B cell (primary cell): Measurements from ENCODE around the gene MTUS2. TPM values are rescaled to one million over a fixed set of nuclear protein-coding genes. Genes with fewer than 3 reads are reported as not detected.

Source experiments
- ATAC-seq: fragments of 200-7000 bp; cut with Tn5 transposase; one replicate; pipeline ENCODE4 v1.10.0; 2021; ENCODE audit warnings: low read depth, mild to moderate bottlenecking, moderate number of reproducible peaks, moderate library complexity
- CTCF ChIA-PET: fragments of 350-600 bp; sonication (Branson Sonifier 250); formaldehyde crosslinking; loops from one replicate; lab custom pipeline; 2021; ENCODE audit warnings: antibody characterized with exemption, inconsistent platforms; lab: Charles Lee
- POLR2A ChIA-PET: fragments of 350-600 bp; sonication (Branson Sonifier 250); formaldehyde crosslinking; loops from one replicate; lab custom pipeline; 2021; ENCODE audit warnings: antibody characterized with exemption; lab: Charles Lee
- DNase-seq: peaks from one replicate; pipeline ENCODE4 v3.0.0; 2013
- H2AFZ ChIP-seq: 2 replicates; pipeline ENCODE4 v1.6.1; 2012; ENCODE audit warnings: mild to moderate bottlenecking, low read depth, low read length; ENCODE audit not compliant: insufficient read depth, poor library complexity, severe bottlenecking
- H3K27ac ChIP-seq, 2 donors: 1 replicate in 1 of 2; 2 replicates in 1 of 2; pipeline ENCODE4 v1.5.1; 2012 to 2013; ENCODE audit warnings: low read length in 2 of 2, mild to moderate bottlenecking in 2 of 2, moderate library complexity in 1 of 2
- H3K27me3 ChIP-seq, 4 experiments: fragments of 200-600 bp in 1 of 4; sonication (generic) in 1 of 4; replicated peaks in 1 of 4; 1 replicate in 2 of 4; 2 replicates in 2 of 4; pipeline versions ENCODE4 v1.6.1 to v1.7.0; 2013 to 2016; ENCODE audit warnings: low read length in 3 of 4, mild to moderate bottlenecking in 2 of 4, mixed read lengths in 1 of 4, moderate library complexity in 1 of 4; ENCODE audit not compliant: insufficient read depth in 4 of 4, control insufficient read depth in 3 of 4; ENCODE audit errors: control extremely low read depth in 1 of 4
- H3K36me3 ChIP-seq, 2 experiments: replicated peaks in 1 of 2; 1 replicate in 1 of 2; 2 replicates in 1 of 2; pipeline versions ENCODE4 v1.6.1 to v1.7.1; 2013; ENCODE audit warnings: low read length in 1 of 2; ENCODE audit not compliant: insufficient read depth in 2 of 2, control insufficient read depth in 1 of 2; ENCODE audit errors: control extremely low read depth in 1 of 2, extremely low read depth in 1 of 2
- H3K4me1 ChIP-seq, 2 donors: fragments of 200-600 bp in 1 of 2; sonication (generic) in 1 of 2; 1 replicate in 1 of 2; 2 replicates in 1 of 2; pipeline versions ENCODE4 v1.5.1 to v1.6.1; 2013 to 2017; ENCODE audit warnings: low read length in 2 of 2; ENCODE audit not compliant: control insufficient read depth in 2 of 2, insufficient read depth in 2 of 2
- H3K4me2 ChIP-seq: replicated peaks from 2 replicates; pipeline ENCODE3; 2012; ENCODE audit warnings: mild to moderate bottlenecking, low read depth, low read length; ENCODE audit not compliant: poor library complexity, severe bottlenecking
- H3K4me3 ChIP-seq, 5 experiments: fragments of 200-600 bp in 1 of 5; sonication (generic) in 1 of 5; 1 replicate in 3 of 5; 2 replicates in 2 of 5; pipeline versions ENCODE4 v1.5.1 to v1.7.0; 2011 to 2016; ENCODE audit warnings: low read length in 4 of 5, mild to moderate bottlenecking in 4 of 5, low read depth in 2 of 5, control low read depth in 1 of 5, moderate library complexity in 1 of 5; ENCODE audit not compliant: insufficient read depth in 1 of 5; ENCODE audit errors: control extremely low read depth in 1 of 5, extremely low read depth in 1 of 5
- H3K79me2 ChIP-seq: fragments of 200-600 bp; sonication (generic); one replicate; pipeline ENCODE4 v1.6.0; 2016; ENCODE audit warnings: low read length; ENCODE audit not compliant: control insufficient read depth, insufficient read depth
- H3K9ac ChIP-seq: fragments of 200-600 bp; sonication (generic); 2 replicates; pipeline ENCODE4 v1.6.1; 2017; ENCODE audit warnings: mild to moderate bottlenecking, low read length, moderate library complexity
- H3K9me3 ChIP-seq, 3 donors: one replicate each; pipeline versions ENCODE4 v1.6.1 to v1.7.1; 2013; ENCODE audit warnings: low read length in 2 of 3; ENCODE audit not compliant: control insufficient read depth in 2 of 3, insufficient read depth in 1 of 3; ENCODE audit errors: control extremely low read depth in 1 of 3
- H4K20me1 ChIP-seq: 2 replicates; pipeline ENCODE4 v1.6.0; 2012; ENCODE audit warnings: mild to moderate bottlenecking, low read length; ENCODE audit not compliant: insufficient read depth, control insufficient read depth, poor library complexity, severe bottlenecking
- H3K27ac Mint-ChIP-seq: one replicate; pipeline ENCODE4 v1.8.0; 2021; ENCODE audit warnings: mixed read lengths
- H3K27me3 Mint-ChIP-seq: one replicate; pipeline ENCODE4 v1.8.0; 2021; ENCODE audit warnings: mixed read lengths
- H3K4me1 Mint-ChIP-seq: one replicate; pipeline ENCODE4 v1.8.0; 2021; ENCODE audit warnings: mixed read lengths
- H3K4me3 Mint-ChIP-seq: one replicate; pipeline ENCODE4 v1.8.0; 2021; ENCODE audit warnings: mixed read lengths
- H3K9me3 Mint-ChIP-seq: one replicate; pipeline ENCODE4 v1.8.0; 2022; ENCODE audit warnings: mixed read lengths; ENCODE audit not compliant: insufficient read depth
- CTCF ChIP-seq: fragments of 200-600 bp; IDR thresholded peaks from one replicate; pipeline ENCODE4 v1.8.0; 2022; ENCODE audit warnings: antibody characterized with exemption, mild to moderate bottlenecking
- EZH2 ChIP-seq: IDR thresholded peaks from 2 replicates; pipeline ENCODE4 v1.6.1; 2012; ENCODE audit warnings: borderline replicate concordance, low read depth, mild to moderate bottlenecking, moderate library complexity, low read length; ENCODE audit not compliant: insufficient read depth, poor library complexity, severe bottlenecking
- WGBS: methylation state at CpG from one replicate; pipeline ENCODE4 v1.1.5; 2013; ENCODE audit warnings: missing lambda C conversion rate; ENCODE audit not compliant: insufficient coverage; 5-methylcytosine and 5-hydroxymethylcytosine counted together
- intact Hi-C: fragments of 100-400 bp; cut with micrococcal nuclease; formaldehyde crosslinking; loops from one replicate; pipeline ENCODE4 v1.10.0; 2022
- polyA plus RNA-seq: library from polyadenylated mRNA; depleted of rRNA; stranded (reverse); fragments of >200 nt; gene quantifications from 2 replicates; pipeline ENCODE4 v1.2.3, GENCODE V29; 2012
- total RNA-seq, 2 donors: library from RNA; stranded (reverse); fragments of 120-200 nt in 1 of 2; gene quantifications; 1 replicate in 1 of 2; 2 replicates in 1 of 2; pipeline versions ENCODE4 v1.2.3 to v1.2.4, GENCODE V29; 2013 to 2022

The MTUS2 gene
- total and polyA plus RNA-seq, 2 donors (not counting 1 experiment from before 2014, with no cell fraction given): 0.12 TPM; not detected in 1

- POLR2A ChIA-PET: no interaction called here
- CTCF ChIA-PET: interaction anchor here (1.2 kb wide), 1 partner anchor 12 kb away, joined by 3 read pairs; no protein-coding TSS in a partner anchor
Observed at GRCh38 chr13:29187584-29187983, 367.4 kb downstream of the MTUS2 start.

GRCh38 chr13:29190298-29190697 lies 370.2 kb downstream of the MTUS2 start:
- Histone ChIP-seq H3K27ac (no peak overlapping the region), H3K9ac (no peak overlapping the region), H3K27me3 (peaks cover 0 to 2% (median 1%) of the 10 kb centered on the region in 4 experiments), H2AFZ (no peak overlapping the region), H4K20me1 (no peaks in the 10 kb centered on the region), H3K79me2 (no peaks in the 10 kb centered on the region), H3K36me3 (no peaks in the 10 kb centered on the region), H3K4me1 (no peaks in the 10 kb centered on the region), H3K9me3 (peaks cover 0 to 17% (median 7%) of the 10 kb centered on the region in 3 donors), H3K4me2 (no peak overlapping the region), H3K4me3 (no peak overlapping the region)
- DNase-seq (no peak), ATAC-seq (no peak)
- ChIA-PET CTCF (no interaction called here), POLR2A (no interaction called here)
- 83% methylated on average over 2 of the region's 3 CpGs for WGBS
- Mint-ChIP-seq H3K27me3 (peaks cover 11% of the 10 kb centered on the region), H3K4me3 (no peak overlapping the region), H3K27ac (no peak overlapping the region), H3K9me3 (peaks cover 7% of the 10 kb centered on the region), H3K4me1 (no peaks in the 10 kb centered on the region)
- intact Hi-C loops: no loop called here
- no peak for TF ChIP-seq EZH2
- TF ChIP-seq CTCF: no peak

More at GRCh38 chr13:29187584-29187983, 367.4 kb downstream of the MTUS2 start:
- Histone ChIP-seq H3K9ac (no peak overlapping the region), H3K9me3 (peaks cover 0 to 19% (median 17%) of the 10 kb centered on the region in 3 donors), H3K27ac (no peak overlapping the region), H2AFZ (no peak overlapping the region), H4K20me1 (no peaks in the 10 kb centered on the region), H3K4me1 (no peaks in the 10 kb centered on the region), H3K27me3 (peaks cover 0 to 2% (median 0%) of the 10 kb centered on the region in 4 experiments), H3K36me3 (no peaks in the 10 kb centered on the region), H3K4me3 (no peak overlapping the region), H3K79me2 (no peaks in the 10 kb centered on the region), H3K4me2 (no peak overlapping the region)
- WGBS: no CpG with 5 or more reads among the region's 1 CpG
- ATAC-seq (no peak), DNase-seq (no peak)
- H3K27ac Mint-ChIP-seq: no peak overlapping the region
- H3K4me3 Mint-ChIP-seq: no peak overlapping the region
- peaks cover 10% of the 10 kb centered on the region for H3K9me3 Mint-ChIP-seq
- H3K4me1 Mint-ChIP-seq: no peaks in the 10 kb centered on the region
- H3K27me3 Mint-ChIP-seq: peaks cover 16% of the 10 kb centered on the region
- TF ChIP-seq EZH2 (no peak), CTCF (no peak)
- intact Hi-C loops: no loop called here
